GM20000 (cell line): ENCODE results near the gene WDHD1.

ENCODE experiments used
- DNase-seq: peaks from one replicate; pipeline ENCODE4 v3.0.0; 2012; ENCODE audit warnings: low spot score
- TF ChIP-seq, protein P1 (sequence below): IDR thresholded peaks from 2 replicates; pipeline ENCODE4 v1.5.1; 2012; ENCODE audit warnings: mild to moderate bottlenecking, control low read depth; ENCODE audit errors: extremely low read depth, missing control alignments

Gene WDHD1

DNA sequence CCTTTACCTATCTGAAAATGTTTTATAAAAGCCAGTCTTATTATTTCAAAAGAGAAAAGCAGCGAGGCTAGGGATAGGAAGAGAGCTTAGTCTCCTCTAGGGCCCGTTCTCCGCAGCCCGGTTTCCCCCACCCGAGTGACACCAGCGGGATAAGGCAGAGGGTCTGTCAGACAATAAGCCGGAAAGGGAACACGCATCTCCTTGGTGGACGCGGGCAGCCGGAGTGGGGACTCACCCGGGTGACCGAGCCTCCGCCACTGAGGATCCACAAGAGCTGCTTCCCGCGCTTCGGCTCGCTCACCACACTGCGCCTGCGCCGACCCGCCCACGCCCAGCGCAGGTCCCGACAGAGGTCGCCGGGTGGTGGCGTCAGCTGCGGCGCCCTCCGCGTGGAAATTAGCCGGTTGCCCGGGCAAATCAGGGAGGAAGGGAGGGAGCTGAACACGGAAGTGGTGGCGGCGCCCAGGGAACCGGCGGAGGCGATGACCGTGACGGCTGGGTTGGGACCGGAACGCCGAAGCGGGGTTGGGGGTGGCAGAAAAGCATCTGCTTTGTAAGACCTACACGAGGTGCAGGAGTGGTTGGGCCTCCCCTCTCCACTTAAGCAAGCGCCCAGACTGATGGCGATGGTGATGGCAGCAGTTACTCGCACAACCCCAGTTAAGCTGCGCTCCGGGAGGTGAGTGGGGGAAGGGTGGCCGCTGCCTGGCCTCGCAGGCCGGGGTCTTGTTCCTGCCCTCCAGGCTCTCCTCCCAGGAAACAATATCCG lies at the start of gene WDHD1, which contains the start of gene SOCS4:
TSS of gene WDHD1 (minus strand) at position 307 of the 769 bp plus-strand sequence. CDS start 312 bp downstream, outside the sequence.
TSS of gene SOCS4 (plus strand) at position 444 of the 769 bp plus-strand sequence. CDS start 15,806 bp downstream, outside the sequence.
- TF ChIP-seq, protein P1, sequence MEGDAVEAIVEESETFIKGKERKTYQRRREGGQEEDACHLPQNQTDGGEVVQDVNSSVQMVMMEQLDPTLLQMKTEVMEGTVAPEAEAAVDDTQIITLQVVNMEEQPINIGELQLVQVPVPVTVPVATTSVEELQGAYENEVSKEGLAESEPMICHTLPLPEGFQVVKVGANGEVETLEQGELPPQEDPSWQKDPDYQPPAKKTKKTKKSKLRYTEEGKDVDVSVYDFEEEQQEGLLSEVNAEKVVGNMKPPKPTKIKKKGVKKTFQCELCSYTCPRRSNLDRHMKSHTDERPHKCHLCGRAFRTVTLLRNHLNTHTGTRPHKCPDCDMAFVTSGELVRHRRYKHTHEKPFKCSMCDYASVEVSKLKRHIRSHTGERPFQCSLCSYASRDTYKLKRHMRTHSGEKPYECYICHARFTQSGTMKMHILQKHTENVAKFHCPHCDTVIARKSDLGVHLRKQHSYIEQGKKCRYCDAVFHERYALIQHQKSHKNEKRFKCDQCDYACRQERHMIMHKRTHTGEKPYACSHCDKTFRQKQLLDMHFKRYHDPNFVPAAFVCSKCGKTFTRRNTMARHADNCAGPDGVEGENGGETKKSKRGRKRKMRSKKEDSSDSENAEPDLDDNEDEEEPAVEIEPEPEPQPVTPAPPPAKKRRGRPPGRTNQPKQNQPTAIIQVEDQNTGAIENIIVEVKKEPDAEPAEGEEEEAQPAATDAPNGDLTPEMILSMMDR: no peak
- DNase-seq: peak; percentile 93

GRCh38 chr14:55075628-55076175 lies 48.8 kb upstream of the WDHD1 start:
- TF ChIP-seq, protein P1: no peak
- DNase-seq: no peak

GRCh38 chr14:55074662-55075061 lies 47.8 kb upstream of the WDHD1 start:
- peak; percentile 36 for DNase-seq
- TF ChIP-seq, protein P1: no peak

GRCh38 chr14:55073856-55074255 lies 47.0 kb upstream of the WDHD1 start:
- TF ChIP-seq, protein P1: no peak
- DNase-seq: no peak

GRCh38 chr14:55071870-55072640 lies 45.2 kb upstream of the WDHD1 start:
- peak; percentile 53 for DNase-seq
- TF ChIP-seq, protein P1: no peak

- DNase-seq: no peak
- TF ChIP-seq, protein P1: no peak
Observed at GRCh38 chr14:55070981-55071411, 44.1 kb upstream of the WDHD1 start.
